Fibroblast of skin of left quadriceps (primary cell): Measurements from ENCODE around the gene ADAM11.
"Not testable (repeated sequence)": the region's sequence is repeated elsewhere in the genome, so short reads cannot be mapped to it uniquely, and the experiment has no call there.

ENCODE experiments used
- DNase-seq, 2 experiments: peaks; one replicate each; pipeline ENCODE4 v3.0.0-alpha.2; 2013; ENCODE audit warnings: low read depth in 2 of 2

Gene ADAM11, protein sequence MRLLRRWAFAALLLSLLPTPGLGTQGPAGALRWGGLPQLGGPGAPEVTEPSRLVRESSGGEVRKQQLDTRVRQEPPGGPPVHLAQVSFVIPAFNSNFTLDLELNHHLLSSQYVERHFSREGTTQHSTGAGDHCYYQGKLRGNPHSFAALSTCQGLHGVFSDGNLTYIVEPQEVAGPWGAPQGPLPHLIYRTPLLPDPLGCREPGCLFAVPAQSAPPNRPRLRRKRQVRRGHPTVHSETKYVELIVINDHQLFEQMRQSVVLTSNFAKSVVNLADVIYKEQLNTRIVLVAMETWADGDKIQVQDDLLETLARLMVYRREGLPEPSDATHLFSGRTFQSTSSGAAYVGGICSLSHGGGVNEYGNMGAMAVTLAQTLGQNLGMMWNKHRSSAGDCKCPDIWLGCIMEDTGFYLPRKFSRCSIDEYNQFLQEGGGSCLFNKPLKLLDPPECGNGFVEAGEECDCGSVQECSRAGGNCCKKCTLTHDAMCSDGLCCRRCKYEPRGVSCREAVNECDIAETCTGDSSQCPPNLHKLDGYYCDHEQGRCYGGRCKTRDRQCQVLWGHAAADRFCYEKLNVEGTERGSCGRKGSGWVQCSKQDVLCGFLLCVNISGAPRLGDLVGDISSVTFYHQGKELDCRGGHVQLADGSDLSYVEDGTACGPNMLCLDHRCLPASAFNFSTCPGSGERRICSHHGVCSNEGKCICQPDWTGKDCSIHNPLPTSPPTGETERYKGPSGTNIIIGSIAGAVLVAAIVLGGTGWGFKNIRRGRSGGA

DNA sequence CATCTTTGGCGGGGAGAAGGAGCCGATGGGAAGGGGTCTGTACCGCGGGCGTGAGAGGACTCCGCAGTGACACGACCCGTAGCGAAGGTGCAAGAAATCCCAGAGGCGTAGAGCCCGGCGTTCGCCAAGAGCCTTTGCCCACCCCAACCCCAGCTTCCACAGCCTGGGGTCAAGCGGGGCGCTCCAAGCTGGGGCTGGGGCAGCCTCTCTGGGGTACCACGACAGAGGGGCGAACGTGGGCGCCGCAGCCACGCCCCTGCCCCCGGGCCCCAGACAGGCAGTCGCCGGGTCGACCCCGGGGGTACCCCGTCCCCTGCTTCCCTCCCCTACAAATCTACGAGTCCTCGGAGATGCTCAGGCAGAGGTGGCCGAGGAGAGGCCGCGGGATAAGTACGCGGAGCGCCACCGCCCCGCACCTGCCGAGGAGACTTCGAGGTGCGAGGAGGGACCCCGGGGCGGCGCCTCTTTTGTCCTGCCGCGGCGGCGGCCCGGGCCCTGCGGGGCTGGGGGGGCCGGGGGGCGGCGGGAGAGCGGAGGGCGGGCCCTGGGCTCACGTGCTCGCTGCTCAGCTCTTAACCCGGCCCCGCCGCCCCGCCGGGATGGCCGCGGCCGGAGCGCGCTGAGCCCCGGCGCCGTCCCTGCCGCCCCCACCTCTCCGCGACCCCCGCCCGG lies at the start of gene ADAM11:
ADAM11 (plus strand) TSS at position 575 of the 672 bp plus-strand sequence. CDS start 212 bp downstream, outside the sequence.
- DNase-seq: no peak

GRCh38 chr17:44719444-44719843 lies 39.3 kb upstream of the ADAM11 start:
- no peak for DNase-seq

GRCh38 chr17:44722254-44722653 lies 36.5 kb upstream of the ADAM11 start:
- DNase-seq: no peak

DNA sequence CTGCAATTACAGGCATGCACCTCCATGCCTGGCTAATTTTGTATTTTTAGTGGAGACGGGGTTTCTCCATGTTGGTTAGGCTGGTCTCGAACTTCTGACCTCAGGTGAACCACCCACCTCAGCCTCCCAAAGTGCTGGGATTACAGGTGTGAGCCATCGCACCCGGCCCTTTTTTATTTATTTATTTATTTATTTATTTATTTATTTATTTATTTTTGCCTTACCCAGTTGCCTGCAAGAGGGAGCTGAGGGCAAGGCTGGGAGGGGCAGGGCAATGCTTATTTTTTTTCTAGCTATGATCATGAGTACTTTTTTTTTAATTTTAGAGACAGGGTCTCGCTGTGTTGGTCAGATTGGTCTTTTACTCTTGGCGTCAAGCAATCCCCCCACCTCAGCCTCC lies 32.7 kb upstream of the ADAM11 start:
- DNase-seq: not testable (repeated sequence)

DNA sequence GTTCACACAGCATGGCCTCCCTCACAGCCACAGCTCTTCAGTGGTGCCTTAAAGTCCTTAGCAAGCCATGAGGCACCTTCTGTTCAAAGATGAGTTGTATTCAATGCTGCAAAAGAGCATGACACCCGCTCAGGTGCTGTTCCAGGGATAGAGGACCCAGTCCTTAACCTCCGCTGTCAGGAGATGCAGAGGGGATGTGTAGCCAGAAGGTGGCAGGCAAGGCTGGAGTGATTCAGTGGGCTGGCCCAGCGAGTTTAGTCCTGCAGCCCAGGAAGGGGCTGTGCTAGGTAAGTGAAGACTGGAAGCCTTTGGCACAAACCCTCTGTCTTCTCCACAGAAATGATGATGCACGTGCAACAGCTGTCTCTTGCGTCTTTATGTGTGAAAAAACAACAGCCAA lies 25.0 kb upstream of the ADAM11 start:
- no peak for DNase-seq

DNA sequence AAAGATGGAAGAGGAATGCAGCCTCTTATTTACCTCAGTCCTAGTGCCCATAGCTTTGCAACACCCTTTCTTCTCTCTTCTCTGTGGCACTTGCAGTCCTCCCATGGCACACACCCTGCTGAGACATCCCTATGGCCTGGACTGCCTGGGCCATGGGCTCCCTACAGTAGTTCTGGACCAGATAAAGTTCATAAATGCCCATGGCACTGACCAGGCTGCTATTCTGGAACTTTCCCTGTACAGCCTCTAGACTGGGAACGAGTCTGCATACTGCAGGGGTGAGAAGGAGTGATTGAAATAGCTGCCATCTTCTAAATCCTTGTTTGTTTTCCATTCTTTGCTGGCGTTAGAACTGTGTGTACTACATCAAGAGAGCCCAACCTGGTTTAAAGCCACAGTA lies 24.5 kb upstream of the ADAM11 start:
- DNase-seq: no peak

DNA sequence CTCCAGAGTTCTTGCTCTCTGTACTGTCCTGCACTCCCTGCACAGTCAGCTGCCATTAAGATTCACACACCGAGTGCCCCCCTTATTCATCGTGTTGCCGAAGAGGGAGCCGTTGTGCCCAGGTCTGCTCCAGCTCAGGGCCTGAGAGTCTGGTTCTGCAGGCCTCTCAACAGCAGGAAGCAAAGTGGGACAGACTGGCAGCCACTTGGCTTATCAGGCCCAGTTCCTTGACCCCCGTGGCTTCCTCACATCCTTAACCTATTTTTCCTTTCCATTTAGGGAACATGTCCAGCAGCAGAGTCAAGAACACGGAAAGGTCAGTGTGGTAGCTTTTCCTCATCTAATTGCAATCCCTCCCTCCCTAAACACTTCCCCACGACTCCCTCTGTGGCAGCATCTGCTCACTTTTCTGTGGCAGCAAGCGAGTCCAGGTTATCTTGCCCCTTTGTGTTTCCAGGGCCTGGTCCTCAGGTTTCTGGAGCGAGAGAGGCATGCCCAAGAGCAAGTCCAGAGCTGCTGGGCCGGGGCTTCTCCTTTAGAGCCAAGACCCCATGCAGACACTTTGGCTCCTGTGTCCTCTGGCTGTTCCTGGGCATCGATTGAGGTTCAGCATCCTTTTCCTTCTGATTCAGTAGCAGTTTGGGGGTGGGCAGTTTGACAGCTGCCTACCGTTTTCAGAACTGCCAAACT lies 22.1 kb upstream of the ADAM11 start:
- DNase-seq: no peak

DNA sequence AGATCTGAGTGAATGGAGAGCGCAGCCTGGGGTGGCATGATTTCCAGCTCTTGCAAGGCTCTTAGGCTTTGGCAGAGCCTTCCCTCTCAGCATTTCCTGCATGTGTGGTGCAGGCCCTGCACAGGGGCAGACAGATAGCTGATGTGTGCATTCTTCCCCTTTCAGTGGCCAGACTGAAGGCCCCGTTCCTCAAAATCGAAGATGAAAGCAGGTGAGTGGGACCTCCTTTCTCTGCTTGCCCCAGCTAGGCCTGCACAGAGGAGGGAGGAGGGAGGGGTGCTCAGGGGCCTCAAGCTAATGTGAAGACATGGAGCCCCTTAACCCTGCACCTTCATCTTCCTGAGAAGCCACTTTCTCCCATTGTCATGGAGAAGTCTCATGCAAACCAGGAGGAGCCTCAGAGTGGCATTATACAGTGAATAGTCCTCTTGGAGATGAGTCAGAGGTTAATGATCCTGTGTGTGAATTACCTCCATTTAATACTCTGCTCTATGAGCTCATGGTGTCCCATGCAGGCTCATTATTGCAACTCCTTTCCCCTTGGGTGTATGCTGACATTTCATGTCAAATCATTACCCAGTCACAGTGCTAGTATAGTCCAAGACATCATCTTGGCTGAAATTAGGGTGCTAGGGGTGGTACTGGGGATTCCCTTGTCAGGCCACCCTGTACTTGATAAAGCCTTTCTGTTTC lies 20.4 kb upstream of the ADAM11 start:
- no peak for DNase-seq

DNA sequence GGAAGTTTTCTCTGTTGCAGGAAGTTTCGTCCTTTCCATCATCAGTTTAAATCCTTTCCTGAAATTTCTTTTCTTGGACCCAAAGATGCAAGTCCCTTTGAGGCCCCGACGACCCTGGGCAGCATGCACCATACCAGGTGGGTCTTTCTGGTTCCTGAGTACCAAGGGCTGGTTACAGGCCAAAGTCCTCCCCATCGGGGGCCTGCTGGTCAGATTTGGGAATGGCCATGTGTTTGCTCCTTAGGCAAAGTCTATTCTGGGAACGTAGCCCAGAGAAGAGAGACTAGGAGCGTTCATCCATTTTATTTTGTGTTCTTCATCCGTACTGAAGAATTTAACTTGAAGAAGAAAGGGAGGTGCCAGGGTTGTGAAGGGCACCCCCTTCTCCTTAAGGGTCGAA lies 17.5 kb upstream of the ADAM11 start:
- no peak for DNase-seq

DNA sequence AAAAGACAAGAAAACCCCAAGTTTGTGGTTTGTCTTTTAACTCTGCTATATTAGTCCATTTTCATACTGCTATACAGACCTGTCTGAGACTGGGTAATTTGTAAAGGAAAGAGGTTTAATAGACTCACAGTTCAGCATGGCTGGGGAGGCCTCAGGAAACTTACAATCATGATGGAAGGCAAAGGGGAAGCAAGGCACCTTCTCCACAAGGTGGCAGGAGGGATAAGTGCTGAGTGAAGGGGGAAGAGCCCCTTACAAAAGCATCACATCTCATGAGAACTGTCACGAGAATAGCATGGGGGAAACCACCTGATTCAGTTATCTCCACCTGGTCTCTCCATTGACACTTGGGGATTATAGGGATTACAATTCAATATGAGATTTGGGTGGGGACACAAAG lies 13.5 kb upstream of the ADAM11 start:
- DNase-seq: no peak

- DNase-seq: not testable (repeated sequence)
Observed at GRCh38 chr17:44745738-44746137, 13.1 kb upstream of the ADAM11 start.

GRCh38 chr17:44747566-44747965 lies 11.2 kb upstream of the ADAM11 start:
- DNase-seq: no peak

DNA sequence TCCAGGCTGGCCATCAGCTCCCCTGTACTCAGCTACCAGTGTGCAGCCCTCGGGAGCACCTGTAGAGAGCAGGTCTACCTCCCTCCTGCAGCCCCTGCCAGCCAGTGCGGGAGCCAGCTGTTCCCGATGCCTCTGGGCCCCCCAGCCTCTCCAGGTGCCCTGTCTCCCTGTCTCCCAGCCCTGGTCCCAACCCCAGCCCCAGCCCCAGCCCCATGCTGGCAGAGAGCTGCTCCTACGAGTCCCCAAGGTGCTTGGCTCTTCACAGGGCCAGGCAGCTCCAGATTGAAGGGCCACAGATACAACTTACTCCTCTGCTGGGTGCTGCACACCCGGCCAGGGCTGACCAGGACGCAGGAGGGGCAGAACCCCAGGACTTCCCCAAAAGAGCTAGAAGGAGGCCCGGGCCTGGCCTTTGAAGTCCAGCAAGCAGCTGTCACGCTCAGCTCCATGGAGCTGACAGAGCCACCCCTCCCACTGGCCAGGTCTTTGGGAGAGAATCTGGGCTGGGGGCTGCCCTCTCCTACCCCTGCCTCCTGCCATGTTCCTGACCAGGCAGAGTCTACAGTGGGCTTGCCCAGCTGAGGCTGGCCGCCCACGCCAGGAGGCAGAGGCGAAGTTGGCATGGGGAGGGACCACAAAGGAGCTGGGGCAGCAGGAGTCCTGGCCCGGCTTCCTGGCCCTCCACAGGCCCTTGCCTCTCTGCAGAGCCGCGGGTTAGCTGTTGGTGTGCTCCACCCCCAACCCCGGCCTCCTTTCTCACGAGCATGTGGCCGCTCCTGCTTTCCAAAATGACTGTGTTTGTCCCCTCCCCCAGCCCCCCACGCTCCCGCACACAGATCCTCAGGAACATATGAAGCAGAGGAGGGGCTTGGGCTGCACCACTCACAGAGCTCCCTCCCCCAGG lies 9.5 kb upstream of the ADAM11 start:
- no peak for DNase-seq

DNA sequence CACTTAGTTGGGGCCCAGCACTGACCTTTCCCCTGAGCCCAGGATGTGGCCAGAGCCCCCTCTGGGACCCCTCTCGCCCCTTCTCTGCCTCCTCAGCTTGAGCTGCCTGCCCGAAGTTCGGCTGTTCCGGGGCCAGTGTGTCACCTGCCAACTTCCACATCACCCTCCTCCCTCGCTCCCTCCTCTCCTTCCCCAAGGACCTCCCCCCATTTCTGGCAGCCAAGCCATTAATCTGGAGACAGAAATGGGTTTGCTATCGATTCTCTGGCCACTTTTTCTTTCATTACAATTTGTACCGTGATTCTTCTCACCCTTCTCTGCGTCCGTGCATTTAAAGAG lies 8.8 kb upstream of the ADAM11 start:
- no peak for DNase-seq

GRCh38 chr17:44751331-44751730 lies 7.5 kb upstream of the ADAM11 start:
- DNase-seq: no peak

- no peak for DNase-seq
Observed at GRCh38 chr17:44751806-44752205, 7.0 kb upstream of the ADAM11 start.

GRCh38 chr17:44752953-44753861 lies 5.6 kb upstream of the ADAM11 start:
- no peak for DNase-seq

DNA sequence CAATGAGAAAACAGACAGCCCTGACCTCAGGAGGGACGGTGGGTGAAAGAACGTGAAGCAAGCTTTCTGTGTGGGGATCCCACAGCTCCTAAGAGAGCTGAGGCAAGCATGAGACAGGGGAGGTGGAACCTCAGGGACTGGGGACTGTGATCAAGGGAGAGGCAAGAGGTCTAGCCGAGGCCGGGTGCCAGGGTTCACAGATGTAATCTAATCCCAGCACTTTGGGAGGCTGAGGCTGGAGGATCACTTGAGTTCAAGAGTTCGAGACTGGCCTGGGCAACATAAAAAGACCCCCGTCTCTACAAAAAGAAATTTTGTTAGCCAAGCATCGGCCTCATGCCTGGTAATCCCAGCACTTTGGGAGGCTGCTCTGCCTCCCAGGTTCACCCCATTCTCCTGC lies 4.5 kb upstream of the ADAM11 start:
- no peak for DNase-seq

DNA sequence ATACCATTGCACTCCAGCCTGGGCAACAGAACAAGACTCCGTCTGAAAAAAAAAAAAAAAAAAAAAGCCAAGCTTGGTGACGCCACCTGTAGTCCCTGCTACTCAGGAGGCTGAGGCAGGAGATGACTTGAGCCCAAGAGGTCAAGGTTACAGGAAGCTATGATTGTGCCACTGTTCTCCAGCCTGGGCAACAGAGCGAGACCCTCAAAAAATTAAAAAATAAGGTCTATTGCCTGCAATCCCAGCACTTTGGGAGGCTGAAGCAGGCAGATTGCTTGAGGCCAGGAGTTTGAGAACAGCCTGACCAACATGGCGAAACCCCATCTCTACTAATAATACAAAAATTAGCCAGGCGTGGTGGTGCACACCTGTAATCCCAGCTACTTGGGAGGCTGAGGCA lies 3.6 kb upstream of the ADAM11 start:
- not testable (repeated sequence) for DNase-seq
